NCI-H526 (cell line): ENCODE data around the gene SREBF2.

ENCODE experiments used
- DNase-seq, 2 experiments: peaks; one replicate each; lab custom pipeline; 2025; lab: John Stamatoyannopoulos, UW

Gene SREBF2

GRCh38 chr22:41922328-41922727 lies 89.4 kb downstream of the SREBF2 start:
- no peak for DNase-seq

GRCh38 chr22:41922940-41923594 lies 90.2 kb downstream of the SREBF2 start:
- DNase-seq, result no peak

GRCh38 chr22:41923595-41924276 lies 90.8 kb downstream of the SREBF2 start:
- DNase-seq, result no peak

- peak in 1 of 2 experiments; percentile 62 for DNase-seq
These were observed 93.0 kb downstream of the SREBF2 start for GRCh38 chr22:41925783-41926460.

- DNase-seq, result no peak
These were observed 94.9 kb downstream of the SREBF2 start for GRCh38 chr22:41927813-41928212.

- DNase-seq, result no peak
These were observed 95.9 kb downstream of the SREBF2 start for GRCh38 chr22:41928593-41929417.

GRCh38 chr22:41929418-41929810 lies 96.5 kb downstream of the SREBF2 start:
- no peak for DNase-seq

GRCh38 chr22:41931701-41932269 lies 98.9 kb downstream of the SREBF2 start:
- DNase-seq, result peak in 1 of 2 experiments; percentile 49

GRCh38 chr22:41932353-41932752 lies 99.4 kb downstream of the SREBF2 start:
- no peak for DNase-seq

- no peak for DNase-seq
These were observed 100.7 kb downstream of the SREBF2 start for GRCh38 chr22:41933411-41934177.

GRCh38 chr22:41934284-41935014 lies 101.5 kb downstream of the SREBF2 start:
- DNase-seq, result no peak

- no peak for DNase-seq
These were observed 102.1 kb downstream of the SREBF2 start for GRCh38 chr22:41935015-41935351.

- DNase-seq, result no peak
These were observed 102.6 kb downstream of the SREBF2 start for GRCh38 chr22:41935509-41935908.

GRCh38 chr22:41936894-41937169 lies 103.9 kb downstream of the SREBF2 start:
- DNase-seq, result no peak

- DNase-seq, result peak in 1 of 2 experiments; percentile 35
These were observed 107.3 kb downstream of the SREBF2 start for GRCh38 chr22:41939981-41940831.

GRCh38 chr22:41940832-41941765 lies 108.2 kb downstream of the SREBF2 start:
- peak; percentile 10 to 72 for DNase-seq

- DNase-seq, result no peak
These were observed 110.8 kb downstream of the SREBF2 start for GRCh38 chr22:41943661-41944209.
